Endodermal cell (in vitro differentiated cells): Measurements from ENCODE around the gene PLSCR4. TPM values are rescaled to one million over a fixed set of nuclear protein-coding genes. Genes with fewer than 3 reads are reported as not detected.

Experiments used
- DNase-seq: peaks from one replicate; pipeline ENCODE4 v3.0.0-alpha.2; 2017
- H3K27ac ChIP-seq: 2 replicates; pipeline ENCODE4 v1.5.1; 2013; ENCODE audit warnings: mild to moderate bottlenecking, low read depth, low read length, moderate library complexity
- H3K27me3 ChIP-seq: 2 replicates; pipeline ENCODE4 v1.6.1; 2013; ENCODE audit warnings: mild to moderate bottlenecking, low read length, moderate library complexity; ENCODE audit not compliant: insufficient read depth, control insufficient read depth, poor library complexity, severe bottlenecking
- H3K36me3 ChIP-seq: 2 replicates; pipeline ENCODE4 v1.7.0; 2013; ENCODE audit warnings: mild to moderate bottlenecking, low read length, moderate library complexity; ENCODE audit not compliant: control insufficient read depth, insufficient read depth
- H3K4me1 ChIP-seq: one replicate; pipeline ENCODE4 v1.7.0; 2013; ENCODE audit warnings: low read length; ENCODE audit not compliant: control insufficient read depth, insufficient read depth
- H3K4me3 ChIP-seq: 2 replicates; pipeline ENCODE4 v1.5.1; 2013; ENCODE audit warnings: mild to moderate bottlenecking, low read length, moderate library complexity
- H3K9ac ChIP-seq: 2 replicates; pipeline ENCODE4 v1.6.1; 2013; ENCODE audit warnings: mild to moderate bottlenecking, low read length, moderate library complexity; ENCODE audit not compliant: poor library complexity, severe bottlenecking; ENCODE audit errors: extremely low read depth
- H3K9me3 ChIP-seq: 2 replicates; pipeline ENCODE4 v1.6.1; 2013; ENCODE audit warnings: mild to moderate bottlenecking, low read length, moderate library complexity; ENCODE audit not compliant: control insufficient read depth
- H3K27ac Mint-ChIP-seq: 2 replicates; pipeline ENCODE4 v1.8.0; 2020; ENCODE audit warnings: mixed read lengths
- H3K27me3 Mint-ChIP-seq: 2 replicates; pipeline ENCODE4 v1.8.0; 2021; ENCODE audit warnings: mild to moderate bottlenecking, mixed read lengths; ENCODE audit not compliant: insufficient read depth
- H3K36me3 Mint-ChIP-seq: 2 replicates; pipeline ENCODE4 v1.8.0; 2020; ENCODE audit warnings: low read depth, mixed read lengths
- H3K4me1 Mint-ChIP-seq: 2 replicates; pipeline ENCODE4 v1.8.0; 2020; ENCODE audit warnings: mixed read lengths
- H3K4me3 Mint-ChIP-seq: 2 replicates; pipeline ENCODE4 v1.8.0; 2020; ENCODE audit warnings: mild to moderate bottlenecking, moderate library complexity, mixed read lengths
- H3K9me3 Mint-ChIP-seq: 2 replicates; pipeline ENCODE4 v1.8.0; 2020; ENCODE audit warnings: mild to moderate bottlenecking, mixed read lengths
- WGBS, 2 experiments: methylation state at CpG; one replicate each; pipeline versions ENCODE4 v1.1.5 to v1.1.7; 2013; ENCODE audit warnings: missing lambda C conversion rate in 2 of 2, mixed read lengths in 1 of 2; ENCODE audit not compliant: insufficient coverage in 1 of 2, insufficient read length in 1 of 2; 5-methylcytosine and 5-hydroxymethylcytosine counted together
- total RNA-seq, 2 donors: library from RNA; stranded (reverse); fragmentation: NEBNext Ultra II Directional in 1 of 2; extraction: Animal tissue kit (Norgen Biotek cat#: 25700) in 1 of 2; gene quantifications; 2 replicates in 1 of 2; 3 replicates in 1 of 2; pipeline ENCODE4 v1.2.1, GENCODE V29; 2021
- TF ChIP-seq, protein P1 (sequence below): fragments of 200-600 bp; sonication (generic); conservative IDR thresholded peaks from 2 replicates; pipeline ENCODE4 v1.5.0; 2021; ENCODE audit warnings: antibody characterized with exemption, mild to moderate bottlenecking

The PLSCR4 gene
- total RNA-seq, 2 donors from 2014 or later: 9.3 to 12.3 TPM

DNA sequence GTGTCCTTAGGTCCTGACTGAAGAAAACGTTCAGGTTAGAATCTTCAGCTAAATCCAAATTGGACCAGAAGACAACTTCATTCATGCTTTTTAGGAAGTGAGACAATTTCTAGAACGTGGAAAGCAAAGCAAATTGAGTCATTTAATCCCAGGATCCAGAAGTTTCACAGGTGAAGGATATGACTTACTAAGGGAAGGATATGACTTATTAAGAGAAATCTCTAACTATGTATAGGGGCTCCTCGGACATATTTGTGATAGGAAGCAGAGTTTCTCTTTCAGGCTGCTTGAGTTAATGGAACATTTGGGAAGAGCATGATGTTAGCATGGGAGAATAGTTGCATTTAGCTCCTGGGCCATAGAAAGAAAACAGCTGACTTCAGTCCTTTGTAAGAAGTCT lies 73.8 kb downstream of the PLSCR4 start:
- Mint-ChIP-seq H3K27me3 (peaks cover 2% of the 10 kb centered on the region), H3K9me3 (no peaks in the 10 kb centered on the region), H3K27ac (no peak overlapping the region), H3K4me1 (peaks cover 8% of the 10 kb centered on the region), H3K36me3 (peaks cover 1% of the 10 kb centered on the region), H3K4me3 (no peak overlapping the region)
- TF ChIP-seq, protein P1, sequence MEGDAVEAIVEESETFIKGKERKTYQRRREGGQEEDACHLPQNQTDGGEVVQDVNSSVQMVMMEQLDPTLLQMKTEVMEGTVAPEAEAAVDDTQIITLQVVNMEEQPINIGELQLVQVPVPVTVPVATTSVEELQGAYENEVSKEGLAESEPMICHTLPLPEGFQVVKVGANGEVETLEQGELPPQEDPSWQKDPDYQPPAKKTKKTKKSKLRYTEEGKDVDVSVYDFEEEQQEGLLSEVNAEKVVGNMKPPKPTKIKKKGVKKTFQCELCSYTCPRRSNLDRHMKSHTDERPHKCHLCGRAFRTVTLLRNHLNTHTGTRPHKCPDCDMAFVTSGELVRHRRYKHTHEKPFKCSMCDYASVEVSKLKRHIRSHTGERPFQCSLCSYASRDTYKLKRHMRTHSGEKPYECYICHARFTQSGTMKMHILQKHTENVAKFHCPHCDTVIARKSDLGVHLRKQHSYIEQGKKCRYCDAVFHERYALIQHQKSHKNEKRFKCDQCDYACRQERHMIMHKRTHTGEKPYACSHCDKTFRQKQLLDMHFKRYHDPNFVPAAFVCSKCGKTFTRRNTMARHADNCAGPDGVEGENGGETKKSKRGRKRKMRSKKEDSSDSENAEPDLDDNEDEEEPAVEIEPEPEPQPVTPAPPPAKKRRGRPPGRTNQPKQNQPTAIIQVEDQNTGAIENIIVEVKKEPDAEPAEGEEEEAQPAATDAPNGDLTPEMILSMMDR: no peak
- H3K27ac ChIP-seq: no peak overlapping the region
- no peak overlapping the region for H3K9ac ChIP-seq
- H3K9me3 ChIP-seq: no peaks in the 10 kb centered on the region
- H3K4me1 ChIP-seq: peaks cover 4% of the 10 kb centered on the region
- 91 to 100% methylated on average over 3 of the region's 3 CpGs for WGBS, 2 experiments
- no peaks in the 10 kb centered on the region for H3K36me3 ChIP-seq
- no peak for DNase-seq
- H3K27me3 ChIP-seq: no peaks in the 10 kb centered on the region
- H3K4me3 ChIP-seq: no peak overlapping the region

DNA sequence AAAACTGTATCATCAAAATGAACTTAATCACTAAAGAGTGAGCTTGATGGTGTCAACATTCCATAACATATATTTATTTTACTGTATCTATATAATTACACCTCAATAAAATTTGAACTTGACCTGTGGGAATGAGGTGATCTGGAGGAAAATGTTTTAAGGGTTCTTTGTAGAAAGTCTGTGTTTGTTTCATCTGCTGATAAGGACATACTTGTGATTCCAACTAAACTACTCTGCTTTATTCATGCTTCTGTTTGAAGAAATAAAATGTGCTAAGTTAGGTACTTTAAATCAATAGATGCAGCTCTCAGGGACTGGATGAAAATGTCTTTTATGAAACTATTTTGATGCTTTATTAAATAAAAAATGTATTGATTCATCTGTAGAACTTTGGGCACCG lies 78.3 kb downstream of the PLSCR4 start:
- Mint-ChIP-seq H3K9me3 (no peaks in the 10 kb centered on the region), H3K4me1 (no peaks in the 10 kb centered on the region), H3K4me3 (no peak overlapping the region), H3K27ac (no peak overlapping the region), H3K36me3 (no peaks in the 10 kb centered on the region), H3K27me3 (no peaks in the 10 kb centered on the region)
- 83 to 100% methylated on average over 1 of the region's 1 CpG for WGBS, 2 experiments
- no peaks in the 10 kb centered on the region for H3K27me3 ChIP-seq
- H3K4me1 ChIP-seq: no peaks in the 10 kb centered on the region
- DNase-seq: no peak
- TF ChIP-seq, protein P1: no peak
- H3K4me3 ChIP-seq: no peak overlapping the region
- H3K9ac ChIP-seq: no peak overlapping the region
- no peaks in the 10 kb centered on the region for H3K9me3 ChIP-seq
- H3K27ac ChIP-seq: no peak overlapping the region
- no peaks in the 10 kb centered on the region for H3K36me3 ChIP-seq

DNA sequence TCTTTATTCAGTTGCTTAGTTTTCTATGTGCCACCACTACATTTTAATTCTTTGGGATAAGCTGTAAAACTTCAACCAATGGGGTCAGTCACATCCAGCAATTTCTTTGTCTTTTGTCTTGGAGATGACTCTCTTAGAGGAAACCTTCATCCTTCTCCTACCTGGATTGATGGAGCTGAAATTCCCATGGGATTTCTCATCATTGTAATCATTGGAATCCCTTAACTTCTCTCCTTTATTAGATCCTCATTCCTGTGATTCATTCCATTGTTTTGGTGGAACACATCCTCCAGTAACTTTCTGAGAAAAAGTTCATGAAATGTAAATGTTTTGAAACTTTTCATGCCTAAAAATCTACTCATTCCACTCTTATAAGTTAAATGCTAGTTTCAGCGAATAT lies 80.3 kb downstream of the PLSCR4 start:
- H3K27me3 Mint-ChIP-seq: no peaks in the 10 kb centered on the region

More for the DNA sequence above, 80.3 kb downstream of the PLSCR4 start:
- H3K4me1 Mint-ChIP-seq: peaks cover 2% of the 10 kb centered on the region
- H3K4me3 Mint-ChIP-seq: no peak overlapping the region
- H3K27ac ChIP-seq: no peak overlapping the region
- H3K9me3 ChIP-seq: no peaks in the 10 kb centered on the region
- H3K36me3 ChIP-seq: no peaks in the 10 kb centered on the region
- TF ChIP-seq, protein P1: no peak
- no peaks in the 10 kb centered on the region for H3K9me3 Mint-ChIP-seq
- no peak overlapping the region for H3K27ac Mint-ChIP-seq
- 83 to 94% methylated on average over 1 of the region's 1 CpG for WGBS, 2 experiments
- DNase-seq: no peak
- no peaks in the 10 kb centered on the region for H3K27me3 ChIP-seq
- H3K4me3 ChIP-seq: no peak overlapping the region
- H3K4me1 ChIP-seq: no peaks in the 10 kb centered on the region
- H3K9ac ChIP-seq: no peak overlapping the region
- H3K36me3 Mint-ChIP-seq: no peaks in the 10 kb centered on the region
